ENCODE data around the gene COL4A2.

GRCh38 chr13:110305544-110305943, 1.5 kb upstream of the COL4A2 start:
- TF ChIP-seq FOXA1 (IDR thresholded peaks at IDR 0.05) (no peak), SP1 (IDR thresholded peaks at IDR 0.05) (no peak), SUZ12 (IDR thresholded peaks at IDR 0.05) (no peak), BHLHE40 (IDR thresholded peaks at IDR 0.05; ENCODE audit: borderline replicate concordance) (no peak), FOXK2 (IDR thresholded peaks at IDR 0.05) (no peak), ZNF384 (IDR thresholded peaks at IDR 0.05) (no peak)
